GM12801 (cell line): ENCODE data around the gene KIT.

Source experiments
- CTCF ChIP-seq: IDR thresholded peaks from one replicate; pipeline ENCODE4 v1.5.1; 2011; ENCODE audit warnings: control low read depth; ENCODE audit not compliant: insufficient read length; ENCODE audit errors: extremely low read depth

KIT gene

DNA sequence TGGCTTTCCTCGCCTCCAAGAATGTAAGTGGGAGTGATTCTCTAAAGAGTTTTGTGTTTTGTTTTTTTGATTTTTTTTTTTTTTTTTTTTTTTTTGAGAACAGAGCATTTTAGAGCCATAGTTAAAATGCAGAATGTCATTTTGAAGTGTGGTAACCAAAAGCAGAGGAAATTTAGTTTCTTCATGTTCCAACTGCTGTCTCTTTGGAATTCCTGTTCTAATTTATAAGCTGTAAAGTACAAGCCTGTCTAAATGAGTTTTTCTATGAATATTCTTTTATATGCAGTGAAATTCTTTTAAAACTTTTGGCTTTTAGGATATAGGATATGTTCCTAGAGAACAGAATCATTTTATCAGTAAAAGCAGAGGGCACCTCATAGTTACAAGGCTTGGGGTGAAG, 74.2 kb downstream of the KIT start:
- TF ChIP-seq CTCF = no peak

DNA sequence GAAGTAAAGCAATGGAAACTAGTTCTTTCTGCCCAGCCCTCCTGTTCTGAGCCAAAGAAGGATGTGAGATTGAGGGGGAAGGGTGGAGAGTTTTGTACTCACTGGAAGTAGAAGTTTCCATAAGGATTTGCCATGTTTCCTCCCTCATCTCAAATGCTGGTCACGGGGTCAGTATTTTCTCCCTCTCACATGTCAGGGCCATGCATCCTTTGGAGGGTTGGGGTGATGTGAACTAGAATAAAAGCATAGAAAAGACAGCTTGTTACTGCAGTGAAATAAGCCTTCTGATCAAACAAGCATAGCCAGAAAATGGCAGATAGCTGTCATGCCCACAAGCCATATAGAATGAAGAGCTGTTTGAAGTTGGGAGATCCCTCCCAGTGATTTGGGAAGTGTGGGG, 79.7 kb downstream of the KIT start:
- no peak for TF ChIP-seq CTCF

GRCh38 chr4:54741202-54741601, 83.4 kb downstream of the KIT start:
- no peak for TF ChIP-seq CTCF

- TF ChIP-seq CTCF = no peak
Observed at GRCh38 chr4:54742636-54743399, 85.1 kb downstream of the KIT start.

DNA sequence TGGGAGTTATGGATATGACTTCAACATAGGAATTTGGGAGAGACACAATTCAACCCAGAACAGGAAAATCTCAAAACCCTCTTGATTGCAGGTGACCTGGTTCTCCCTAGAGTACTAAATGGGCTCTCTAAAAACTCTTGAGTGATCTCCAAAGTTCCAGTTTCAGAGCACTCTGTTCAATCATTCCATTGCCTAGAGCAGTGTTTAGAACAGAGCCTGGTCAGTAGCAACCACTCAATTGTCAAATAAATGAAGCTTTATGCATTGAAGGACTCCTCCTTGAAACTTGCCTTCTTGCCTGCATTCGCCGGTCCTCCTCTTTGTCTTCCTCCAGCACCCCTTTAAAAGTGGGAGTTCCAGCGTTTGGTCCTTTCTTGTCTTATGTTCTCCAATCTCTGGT, 85.8 kb downstream of the KIT start:
- no peak for TF ChIP-seq CTCF

DNA sequence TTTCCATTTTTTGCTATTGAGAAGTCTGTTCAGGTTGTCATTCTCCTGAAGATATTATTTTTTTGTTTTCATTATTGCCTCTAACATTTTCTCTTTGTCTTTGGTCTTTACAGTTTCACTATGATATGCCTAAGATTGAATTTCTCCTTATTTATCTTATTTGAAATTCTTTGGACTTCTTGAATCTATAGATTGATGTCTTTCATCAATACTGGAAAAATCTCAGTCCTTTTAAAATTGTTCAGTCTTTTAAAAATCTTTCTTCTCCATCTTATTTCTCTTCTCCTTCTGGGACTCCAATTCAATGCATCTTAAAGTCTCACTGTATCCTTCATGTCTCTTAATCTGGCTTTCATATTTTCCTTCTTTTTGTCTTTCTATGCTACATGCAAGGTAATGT, 86.7 kb downstream of the KIT start:
- TF ChIP-seq CTCF = no peak

- no peak for TF ChIP-seq CTCF
Observed at GRCh38 chr4:54745031-54745770, 87.4 kb downstream of the KIT start.
